ENCODE measurements around the gene CREB3L2.

DNA sequence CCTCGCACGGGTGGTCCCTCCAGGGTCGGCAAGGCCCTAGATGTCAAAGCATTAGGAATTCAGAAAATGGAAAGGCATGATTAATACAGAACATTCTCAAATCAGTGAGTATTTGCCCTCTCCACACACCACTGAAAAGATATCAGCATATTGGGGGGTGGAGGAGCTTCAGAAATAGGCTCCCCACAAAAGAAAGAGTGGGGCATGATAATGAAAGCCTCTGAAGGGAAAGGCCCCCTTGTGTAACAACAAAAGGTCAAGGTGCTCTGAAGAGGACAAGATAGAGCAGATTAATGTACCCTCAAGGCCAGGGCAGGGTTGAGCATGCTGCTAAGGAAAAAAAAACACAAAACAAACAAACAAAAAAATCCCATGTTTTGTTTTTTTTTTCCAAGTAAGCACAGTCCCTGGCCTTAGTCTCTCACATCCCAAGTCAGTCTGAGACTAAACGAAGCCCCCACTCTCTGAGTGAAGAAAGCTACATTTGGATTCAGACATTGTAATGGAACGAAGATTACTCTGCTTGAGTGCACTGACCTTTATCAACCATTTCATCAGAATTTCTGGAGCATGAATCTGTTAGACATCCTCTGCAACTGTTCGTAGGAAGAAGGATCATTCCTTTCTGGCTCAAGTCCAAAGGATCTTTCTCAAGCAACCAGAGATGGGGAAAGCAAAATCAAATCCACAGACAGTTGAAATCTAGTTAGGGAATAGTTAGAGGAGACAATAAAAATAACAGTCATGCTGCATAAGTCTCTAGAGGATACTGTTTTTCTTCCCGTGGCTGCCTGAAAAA lies 127.7 kb downstream of the CREB3L2 start:
- TF ChIP-seq CEBPG (CRISPR knock-in tag; IDR thresholded peaks at IDR 0.05) (no peak), BRD4 (CRISPR knock-in tag; IDR thresholded peaks at IDR 0.05) (no peak), POLR2AphosphoS5 (IDR thresholded peaks at IDR 0.05; ENCODE audit: low read depth, low read length) (no peak), SSRP1 (CRISPR knock-in tag; IDR thresholded peaks at IDR 0.05) (no peak), MYC (CRISPR knock-in tag; IDR thresholded peaks at IDR 0.05; ENCODE audit: borderline replicate concordance) (no peak), SP1 (IDR thresholded peaks at IDR 0.05) (no peak), SP1 (CRISPR knock-in tag; IDR thresholded peaks at IDR 0.05) (no peak)
- TF ChIP-seq, protein P1, sequence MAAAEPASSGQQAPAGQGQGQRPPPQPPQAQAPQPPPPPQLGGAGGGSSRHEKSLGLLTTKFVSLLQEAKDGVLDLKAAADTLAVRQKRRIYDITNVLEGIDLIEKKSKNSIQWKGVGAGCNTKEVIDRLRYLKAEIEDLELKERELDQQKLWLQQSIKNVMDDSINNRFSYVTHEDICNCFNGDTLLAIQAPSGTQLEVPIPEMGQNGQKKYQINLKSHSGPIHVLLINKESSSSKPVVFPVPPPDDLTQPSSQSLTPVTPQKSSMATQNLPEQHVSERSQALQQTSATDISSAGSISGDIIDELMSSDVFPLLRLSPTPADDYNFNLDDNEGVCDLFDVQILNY (CRISPR knock-in tag; conservative IDR thresholded peaks at IDR 0.05) = no peak
- TF ChIP-seq, protein P2, sequence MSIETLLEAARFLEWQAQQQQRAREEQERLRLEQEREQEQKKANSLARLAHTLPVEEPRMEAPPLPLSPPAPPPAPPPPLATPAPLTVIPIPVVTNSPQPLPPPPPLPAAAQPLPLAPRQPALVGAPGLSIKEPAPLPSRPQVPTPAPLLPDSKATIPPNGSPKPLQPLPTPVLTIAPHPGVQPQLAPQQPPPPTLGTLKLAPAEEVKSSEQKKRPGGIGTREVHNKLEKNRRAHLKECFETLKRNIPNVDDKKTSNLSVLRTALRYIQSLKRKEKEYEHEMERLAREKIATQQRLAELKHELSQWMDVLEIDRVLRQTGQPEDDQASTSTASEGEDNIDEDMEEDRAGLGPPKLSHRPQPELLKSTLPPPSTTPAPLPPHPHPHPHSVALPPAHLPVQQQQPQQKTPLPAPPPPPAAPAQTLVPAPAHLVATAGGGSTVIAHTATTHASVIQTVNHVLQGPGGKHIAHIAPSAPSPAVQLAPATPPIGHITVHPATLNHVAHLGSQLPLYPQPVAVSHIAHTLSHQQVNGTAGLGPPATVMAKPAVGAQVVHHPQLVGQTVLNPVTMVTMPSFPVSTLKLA (IDR thresholded peaks at IDR 0.05) = no peak
